Urinary bladder (tissue), 4 donors: Measurements from ENCODE around the gene TMEM107. TPM values are rescaled to one million over a fixed set of nuclear protein-coding genes. Genes with fewer than 3 reads are reported as not detected.

Experiments
- DNase-seq: peaks from one replicate; pipeline ENCODE4 v3.0.0-alpha.2; 2015; ENCODE audit errors: extremely low spot score
- H3K27ac ChIP-seq: one replicate; pipeline ENCODE4 v1.5.1; 2013; ENCODE audit warnings: low read depth, mild to moderate bottlenecking, moderate library complexity
- H3K36me3 ChIP-seq: one replicate; pipeline ENCODE4 v1.6.1; 2013; ENCODE audit warnings: mild to moderate bottlenecking, moderate library complexity; ENCODE audit not compliant: insufficient read depth
- H3K4me1 ChIP-seq: one replicate; pipeline ENCODE4 v1.6.1; 2013; ENCODE audit warnings: mild to moderate bottlenecking, moderate library complexity; ENCODE audit not compliant: insufficient read depth
- H3K4me3 ChIP-seq: one replicate; pipeline ENCODE4 v1.5.1; 2013; ENCODE audit warnings: low read depth, low read length
- WGBS: extraction: QIAGEN DNeasy Blood & Tissue Kit; methylation state at CpG from one replicate; pipeline ENCODE4 v1.1.7; 2013; 5-methylcytosine and 5-hydroxymethylcytosine counted together
- polyA plus RNA-seq: library from polyadenylated mRNA; stranded (reverse); fragments of 200-250 nt; gene quantifications from one replicate; pipeline ENCODE4 v1.2.3, GENCODE V29; 2013
- total RNA-seq: library from RNA; depleted of rRNA; stranded (reverse); fragments of >200 nt; gene quantifications from one replicate; pipeline ENCODE4 v1.2.3, GENCODE V29; 2014
- donor health status: healthy with polysubstance abuse.
- donor health status: healthy.

Gene TMEM107
- total and polyA plus RNA-seq, 2 donors = 21.6 to 40.4 TPM

- peak within 1 kb of the TSS; percentile 99 for H3K27ac ChIP-seq
- DNase-seq = no peak
- H3K36me3 ChIP-seq = peaks cover 7% of the 10 kb centered on the region
- peak within 1 kb of the TSS; percentile 92 for H3K4me3 ChIP-seq
- WGBS = under 1% methylated on average over 75 of the region's 75 CpGs
- H3K4me1 ChIP-seq = no peaks in the 10 kb centered on the region
Measured at GRCh38 chr17:8162233-8162996, 13.8 kb downstream of the TMEM107 start, which contains the start of gene VAMP2. TSS of gene VAMP2 (minus strand) at chr17:8162948. CDS start at chr17:8162879, 69 bp downstream.

- no peaks in the 10 kb centered on the region for H3K4me1 ChIP-seq
- DNase-seq = no peak
- peaks cover 7% of the 10 kb centered on the region for H3K36me3 ChIP-seq
- WGBS = 47% methylated on average over 19 of the region's 19 CpGs
- H3K27ac ChIP-seq = peak overlapping the region; percentile 99
- peak overlapping the region; percentile 92 for H3K4me3 ChIP-seq
Measured at GRCh38 chr17:8161289-8162232, 14.6 kb downstream of the TMEM107 start.

GRCh38 chr17:8160741-8161221 lies 15.4 kb downstream of the TMEM107 start:
- Histone ChIP-seq H3K27ac (no peak overlapping the region), H3K36me3 (peaks cover 7% of the 10 kb centered on the region), H3K4me1 (no peaks in the 10 kb centered on the region), H3K4me3 (no peak overlapping the region)
- WGBS = 46% methylated on average over 5 of the region's 5 CpGs
- DNase-seq = no peak

GRCh38 chr17:8160224-8160577 lies 16.0 kb downstream of the TMEM107 start:
- Histone ChIP-seq H3K4me1 (no peaks in the 10 kb centered on the region), H3K36me3 (peaks cover 7% of the 10 kb centered on the region), H3K4me3 (no peak overlapping the region), H3K27ac (no peak overlapping the region)
- WGBS = 60% methylated on average over 4 of the region's 4 CpGs
- DNase-seq = no peak

GRCh38 chr17:8159459-8160223 lies 16.5 kb downstream of the TMEM107 start:
- Histone ChIP-seq H3K4me1 (no peaks in the 10 kb centered on the region), H3K4me3 (no peak overlapping the region), H3K36me3 (peaks cover 7% of the 10 kb centered on the region), H3K27ac (no peak overlapping the region)
- 79% methylated on average over 4 of the region's 4 CpGs for WGBS
- no peak for DNase-seq

GRCh38 chr17:8159032-8159400 lies 17.2 kb downstream of the TMEM107 start:
- 63% methylated on average over 3 of the region's 3 CpGs for WGBS
- Histone ChIP-seq H3K36me3 (peaks cover 7% of the 10 kb centered on the region), H3K4me1 (no peaks in the 10 kb centered on the region), H3K4me3 (no peak overlapping the region), H3K27ac (no peak overlapping the region)
- no peak for DNase-seq

GRCh38 chr17:8158267-8159031 lies 17.7 kb downstream of the TMEM107 start:
- peak overlapping the region; percentile 65 for H3K27ac ChIP-seq
- DNase-seq = no peak
- no peak overlapping the region for H3K4me3 ChIP-seq
- peaks cover 7% of the 10 kb centered on the region for H3K36me3 ChIP-seq
- H3K4me1 ChIP-seq = no peaks in the 10 kb centered on the region
- WGBS = 47% methylated on average over 20 of the region's 20 CpGs

- WGBS = under 1% methylated on average over 59 of the region's 59 CpGs
- H3K4me3 ChIP-seq = peak overlapping the region; percentile 79
- H3K4me1 ChIP-seq = no peaks in the 10 kb centered on the region
- H3K36me3 ChIP-seq = peaks cover 10% of the 10 kb centered on the region
- DNase-seq = peak; percentile 100
- peak overlapping the region; percentile 98 for H3K27ac ChIP-seq
Measured at GRCh38 chr17:8156246-8156992, 19.8 kb downstream of the TMEM107 start.

GRCh38 chr17:8155996-8156245 lies 20.3 kb downstream of the TMEM107 start:
- WGBS = under 1% methylated on average over 11 of the region's 11 CpGs
- no peak for DNase-seq
- Histone ChIP-seq H3K4me3 (peak overlapping the region; percentile 79), H3K27ac (peak overlapping the region; percentile 98), H3K36me3 (peaks cover 9% of the 10 kb centered on the region), H3K4me1 (no peaks in the 10 kb centered on the region)

- Histone ChIP-seq H3K27ac (peak overlapping the region; percentile 98), H3K4me3 (peak overlapping the region; percentile 79), H3K36me3 (peaks cover 8% of the 10 kb centered on the region), H3K4me1 (no peaks in the 10 kb centered on the region)
- WGBS = 13% methylated on average over 14 of the region's 14 CpGs
- no peak for DNase-seq
Measured at GRCh38 chr17:8155231-8155995, 20.8 kb downstream of the TMEM107 start.

GRCh38 chr17:8154608-8155155 lies 21.5 kb downstream of the TMEM107 start:
- peak overlapping the region; percentile 79 for H3K4me3 ChIP-seq
- H3K27ac ChIP-seq = peak overlapping the region; percentile 98
- H3K4me1 ChIP-seq = no peaks in the 10 kb centered on the region
- no peak for DNase-seq
- H3K36me3 ChIP-seq = peaks cover 8% of the 10 kb centered on the region
- 18% methylated on average over 11 of the region's 11 CpGs for WGBS
